ENCODE data around the gene IL17REL. TPM values are rescaled to one million over a fixed set of nuclear protein-coding genes. Genes with fewer than 3 reads are reported as not detected.

Gene IL17REL
- total and polyA plus RNA-seq, 2 of the 13 experiments (the other 11 are each of a cell fraction or from before 2014, with no cell fraction given) = not detected

GRCh38 chr22:49997251-49997599 is 15.3 kb downstream of the IL17REL start:
- Histone ChIP-seq H3K4me2 (ENCODE audit: low read depth, low read length) (no peak overlapping the region), H3K36me3 (replicated peaks in 1 of 2; ENCODE audit: control insufficient read depth in 1 of 2, insufficient read depth in 2 of 2, low read length in 2 of 2) (no peaks in the 10 kb centered on the region), H3K27ac (ENCODE audit: extremely low read length, insufficient read depth, low read length) (no peak overlapping the region), H3K4me1 (ENCODE audit: insufficient read depth, low read length) (peaks cover 7% of the 10 kb centered on the region), H3K9ac (ENCODE audit: insufficient read depth, low read depth, low read length) (no peak overlapping the region), H3K79me2 (ENCODE audit: insufficient read depth, low read length) (no peaks in the 10 kb centered on the region), H3K9me3 (ENCODE audit: low read length) (no peaks in the 10 kb centered on the region), H3K4me3 (replicated peaks in 1 of 3; ENCODE audit: insufficient read depth in 1 of 3, low read depth in 2 of 3, low read length in 3 of 3) (no peak overlapping the region), H4K20me1 (ENCODE audit: insufficient read depth, low read length) (no peaks in the 10 kb centered on the region), H3K27me3 (ENCODE audit: control insufficient read depth in 1 of 2, insufficient read depth in 2 of 2, low read length in 2 of 2) (peaks cover 6 to 17% of the 10 kb centered on the region in 2 experiments; a peak in 4 of 5 replicates), H2AFZ (ENCODE audit: low read length) (no peak overlapping the region)
- TF ChIP-seq ZBTB4 (CRISPR knock-in tag; IDR thresholded peaks at IDR 0.05; ENCODE audit: borderline replicate concordance) (no peak), EEA1 (CRISPR knock-in tag; IDR thresholded peaks at IDR 0.05; ENCODE audit: borderline replicate concordance) (no peak), SYNCRIP (IDR thresholded peaks at IDR 0.05; ENCODE audit: insufficient read depth, low read depth, low read length) (no peak), GZF1 (CRISPR knock-in tag; IDR thresholded peaks at IDR 0.05) (no peak), ZBTB1 (CRISPR knock-in tag; IDR thresholded peaks at IDR 0.05; ENCODE audit: borderline replicate concordance) (no peak)
- no TSS peak for BruUV-seq (replicated peaks)
- CTCF ChIA-PET (ENCODE audit: low intra/inter-chr PET ratio, low total read pairs) = no interaction called here
- in situ Hi-C loops (cut with HindIII; ENCODE audit: extremely low pct_ligation_motif_present, low pct_unique_long_range_greater_than_20kb) = no loop called here
- POLR2A ChIA-PET = no interaction called here
- 40% methylated on average over 3 of the region's 12 CpGs for whole genome bisulfite sequencing (ENCODE audit: low lambda C conversion rate)
- FAIRE-seq (no peak), DNase-seq (ENCODE audit: low spot score) (no peak), ATAC-seq (no peak)
- intact Hi-C loops (cut with micrococcal nuclease; ENCODE audit: unreplicated experiment) = no loop called here

All from HepG2 (cell line).